Right lobe of liver (tissue), 6 donors: ENCODE data around the gene SERTAD3. TPM values are rescaled to one million over a fixed set of nuclear protein-coding genes. Genes with fewer than 3 reads are reported as not detected.

Source experiments
- ATAC-seq, 4 donors: fragments of 200-7000 bp; cut with Tn5 transposase; one replicate each; pipeline ENCODE4 v1.9.1; 2020; ENCODE audit warnings: mild to moderate bottlenecking in 4 of 4, moderate library complexity in 4 of 4
- DNase-seq, 3 donors: peaks; one replicate each; pipeline ENCODE4 v3.0.0-alpha.2; 2020
- H3K27ac ChIP-seq, 3 donors: fragments of 200-600 bp; one replicate each; pipeline ENCODE4 v1.8.0; 2022
- H3K27me3 ChIP-seq, 2 donors: fragments of 200-600 bp; one replicate each; pipeline ENCODE4 v1.8.0; 2022
- H3K36me3 ChIP-seq, 4 donors: fragments of 200-600 bp; sonication (generic) in 1 of 4; one replicate each; pipeline versions ENCODE4 v1.5.1 to v1.8.0; 2017 to 2022; ENCODE audit warnings: control low read depth in 1 of 4
- H3K4me1 ChIP-seq, 4 donors: fragments of 200-600 bp; sonication (generic) in 1 of 4; one replicate each; pipeline versions ENCODE4 v1.5.1 to v1.8.0; 2017 to 2022; ENCODE audit warnings: control low read depth in 1 of 4
- H3K4me3 ChIP-seq, 3 donors: fragments of 200-600 bp; one replicate each; pipeline ENCODE4 v1.8.0; 2022
- H3K9me3 ChIP-seq, 4 donors: fragments of 200-600 bp; sonication (generic) in 1 of 4; one replicate each; pipeline versions ENCODE4 v1.5.1 to v1.8.0; 2017 to 2022; ENCODE audit warnings: control low read depth in 1 of 4
- POLR2A ChIP-seq: fragments of 450-650 bp; IDR thresholded peaks from one replicate; pipeline ENCODE4 v1.6.1; 2017; ENCODE audit warnings: antibody characterized with exemption, mild to moderate bottlenecking
- WGBS: methylation state at CpG from one replicate; pipeline ENCODE4 v1.1.6; 2018; ENCODE audit warnings: low coverage, low lambda C conversion rate; ENCODE audit not compliant: insufficient coverage; ENCODE audit errors: missing lambda C conversion rate; 5-methylcytosine and 5-hydroxymethylcytosine counted together
- intact Hi-C, 2 donors: fragments of 100-400 bp; cut with DNase I; formaldehyde crosslinking; loops; one replicate each; pipeline versions ENCODE4 v1.11.2 to v1.14.1; 2022
- total RNA-seq, 6 experiments: library from RNA; depleted of rRNA in 2 of 6; stranded (reverse); fragments of >200 nt in 2 of 6; fragmentation: NEBNext Ultra II Directional in 3 of 6; extraction: Animal tissue kit (Norgen Biotek cat#: 25700) in 3 of 6; gene quantifications; one replicate each; pipeline versions ENCODE4 v1.1.0 to v1.2.4, GENCODE V29; 2016 to 2023
- TF ChIP-seq, protein P1 (sequence below), 4 donors: fragments of 200-600 bp in 3 of 4; fragments of 450-650 bp in 1 of 4; IDR thresholded peaks; one replicate each; pipeline versions ENCODE4 v1.5.1 to v1.8.0; 2016 to 2022; ENCODE audit warnings: antibody characterized with exemption in 4 of 4, mild to moderate bottlenecking in 2 of 4
- donor health status: DM: no; HTN: yes; CAD: no.
- donor health status: DM: no; HTN: no; CAD: no.
- donor health status: DM: no; HTN: no; CAD: no.
- donor health status: DM: no; HTN: yes; CAD: no.
- donor health status: DM: no; HTN: yes; CAD: no.

SERTAD3 gene
- total RNA-seq, 6 experiments from 2014 or later: 5.2 to 10.1 (median 7.4) TPM

DNA sequence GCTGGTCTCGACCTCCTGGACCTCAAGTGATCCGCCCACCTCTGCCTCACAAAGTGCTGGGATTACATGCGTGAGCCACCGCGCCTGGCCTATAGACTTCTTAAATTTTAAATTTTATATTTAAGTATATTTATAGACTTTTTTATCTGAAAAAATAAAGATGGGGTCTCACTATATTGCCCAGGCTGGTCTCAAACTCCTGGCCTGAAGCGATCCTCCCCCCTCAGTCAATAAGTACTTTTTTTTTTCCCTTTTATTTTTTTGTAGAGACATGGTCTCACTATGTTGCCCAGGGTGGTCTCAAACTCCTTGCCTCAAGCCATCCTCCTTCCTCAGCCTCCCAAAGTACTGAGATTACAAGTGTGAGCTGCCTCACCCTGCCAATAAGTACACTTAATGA lies 20.2 kb downstream of the SERTAD3 start:
- DNase-seq: no peak
- H3K27ac ChIP-seq: peak overlapping the region in 2 of 3 donors; percentile 97
- peaks cover 0 to 12% (median 4%) of the 10 kb centered on the region in 4 donors for H3K36me3 ChIP-seq
- WGBS: 85% methylated on average over 6 of the region's 6 CpGs
- H3K27me3 ChIP-seq: no peaks in the 10 kb centered on the region
- ATAC-seq: no peak
- TF ChIP-seq POLR2A: no peak
- TF ChIP-seq, protein P1, sequence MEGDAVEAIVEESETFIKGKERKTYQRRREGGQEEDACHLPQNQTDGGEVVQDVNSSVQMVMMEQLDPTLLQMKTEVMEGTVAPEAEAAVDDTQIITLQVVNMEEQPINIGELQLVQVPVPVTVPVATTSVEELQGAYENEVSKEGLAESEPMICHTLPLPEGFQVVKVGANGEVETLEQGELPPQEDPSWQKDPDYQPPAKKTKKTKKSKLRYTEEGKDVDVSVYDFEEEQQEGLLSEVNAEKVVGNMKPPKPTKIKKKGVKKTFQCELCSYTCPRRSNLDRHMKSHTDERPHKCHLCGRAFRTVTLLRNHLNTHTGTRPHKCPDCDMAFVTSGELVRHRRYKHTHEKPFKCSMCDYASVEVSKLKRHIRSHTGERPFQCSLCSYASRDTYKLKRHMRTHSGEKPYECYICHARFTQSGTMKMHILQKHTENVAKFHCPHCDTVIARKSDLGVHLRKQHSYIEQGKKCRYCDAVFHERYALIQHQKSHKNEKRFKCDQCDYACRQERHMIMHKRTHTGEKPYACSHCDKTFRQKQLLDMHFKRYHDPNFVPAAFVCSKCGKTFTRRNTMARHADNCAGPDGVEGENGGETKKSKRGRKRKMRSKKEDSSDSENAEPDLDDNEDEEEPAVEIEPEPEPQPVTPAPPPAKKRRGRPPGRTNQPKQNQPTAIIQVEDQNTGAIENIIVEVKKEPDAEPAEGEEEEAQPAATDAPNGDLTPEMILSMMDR (IDR thresholded peaks at IDR 0.05): no peak
- H3K9me3 ChIP-seq: no peaks in the 10 kb centered on the region
- intact Hi-C loops: no loop called here
- H3K4me3 ChIP-seq: peak overlapping the region in 1 of 3 donors; percentile 95
- H3K4me1 ChIP-seq: peaks cover 0 to 22% (median 0%) of the 10 kb centered on the region in 4 donors

DNA sequence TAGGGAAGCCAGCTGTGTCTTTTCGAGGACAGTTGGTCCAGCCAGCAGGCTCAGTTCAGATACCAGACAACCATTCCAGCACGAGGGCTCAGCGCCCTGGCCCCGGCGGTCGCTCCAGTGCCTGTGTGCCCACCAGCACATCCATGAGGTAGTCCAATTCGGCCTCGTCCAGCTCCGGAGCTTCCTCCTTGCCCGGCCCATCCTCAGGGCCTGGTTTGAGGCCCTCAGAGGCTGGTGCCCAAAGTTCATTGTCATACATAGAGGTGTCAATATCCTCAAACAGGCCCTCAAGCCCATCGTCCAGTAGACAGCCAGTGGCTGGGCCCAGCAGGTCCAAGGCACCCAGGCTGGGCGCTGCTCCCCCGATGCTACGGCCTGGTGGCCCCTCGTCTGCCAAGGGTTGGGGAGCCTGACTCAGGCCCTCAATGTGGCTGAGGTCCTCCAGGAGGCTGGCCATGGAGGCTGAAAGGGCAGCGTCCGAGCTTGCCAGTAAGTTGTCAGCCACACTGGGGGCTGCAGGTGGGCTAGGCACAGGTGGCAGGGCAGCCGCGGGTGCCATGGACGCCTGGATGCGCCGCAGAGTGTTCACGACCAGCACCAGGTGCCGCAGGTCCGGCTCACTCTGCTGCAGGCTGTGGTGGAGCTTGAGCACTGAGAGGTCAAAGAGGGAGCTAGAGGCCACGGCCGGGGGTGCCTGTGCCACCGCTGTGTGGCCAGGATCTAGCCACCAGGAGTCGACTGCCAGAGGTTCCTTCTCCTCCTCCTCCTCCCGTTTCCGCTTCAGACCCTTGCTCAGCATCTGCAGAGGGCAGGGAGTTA lies 21.2 kb downstream of the SERTAD3 start:
- WGBS: 82% methylated on average over 9 of the region's 31 CpGs
- DNase-seq: no peak
- Histone ChIP-seq H3K9me3 (no peaks in the 10 kb centered on the region), H3K4me1 (peaks cover 0 to 22% (median 0%) of the 10 kb centered on the region in 4 donors), H3K27ac (no peak overlapping the region), H3K36me3 (peaks cover 0 to 12% (median 4%) of the 10 kb centered on the region in 4 donors), H3K27me3 (no peaks in the 10 kb centered on the region), H3K4me3 (no peak overlapping the region)
- intact Hi-C loops: no loop called here
- TF ChIP-seq POLR2A: no peak
- TF ChIP-seq, protein P1 (IDR thresholded peaks at IDR 0.05): no peak
- ATAC-seq: no peak

DNA sequence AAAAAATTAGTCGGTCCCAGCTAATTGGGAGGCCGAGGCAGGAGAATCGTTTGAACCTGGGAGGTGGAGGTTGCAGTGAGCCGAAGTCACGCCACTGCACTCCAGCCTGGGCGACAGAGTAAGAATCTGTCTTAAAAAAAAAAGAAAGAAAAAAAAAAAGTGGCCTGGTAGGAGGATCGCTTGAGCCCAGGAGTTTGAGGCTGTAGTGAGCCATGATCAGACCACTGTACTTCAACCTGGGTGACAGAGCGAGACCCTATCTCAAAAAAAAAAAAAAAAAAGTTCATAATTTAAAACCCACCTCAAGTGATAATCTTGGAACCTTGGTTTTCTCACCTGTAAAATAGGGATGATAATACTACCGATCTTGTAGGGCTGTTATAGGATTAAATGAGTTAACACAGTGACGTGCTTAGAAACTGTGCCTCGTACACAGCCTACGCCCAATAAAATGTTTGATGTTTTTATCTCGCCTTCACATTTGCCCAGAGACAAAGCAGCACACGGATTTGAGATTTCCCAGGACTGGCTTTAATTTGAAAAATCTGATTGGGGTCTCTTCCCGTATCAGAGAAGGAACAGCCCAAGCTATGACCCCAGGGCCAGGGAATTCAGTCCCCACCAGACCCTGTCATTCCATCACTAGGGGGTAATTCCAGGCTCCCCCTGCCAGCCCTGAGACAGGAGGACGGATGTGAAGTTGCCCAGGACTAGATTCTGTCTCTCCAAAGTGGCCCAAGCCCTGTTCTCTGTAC lies 22.0 kb downstream of the SERTAD3 start:
- H3K27me3 ChIP-seq: no peaks in the 10 kb centered on the region
- 87% methylated on average over 8 of the region's 16 CpGs for WGBS
- peak overlapping the region in 2 of 3 donors; percentile 46 to 61 for H3K4me3 ChIP-seq
- intact Hi-C loops: no loop called here
- DNase-seq: no peak
- H3K36me3 ChIP-seq: peaks cover 0 to 12% (median 4%) of the 10 kb centered on the region in 4 donors
- no peaks in the 10 kb centered on the region for H3K9me3 ChIP-seq
- no peak for ATAC-seq
- TF ChIP-seq POLR2A: no peak
- TF ChIP-seq, protein P1 (IDR thresholded peaks at IDR 0.05): no peak
- H3K4me1 ChIP-seq: peaks cover 0 to 22% (median 0%) of the 10 kb centered on the region in 4 donors
- H3K27ac ChIP-seq: peak overlapping the region; percentile 92 to 94 (median 93)

DNA sequence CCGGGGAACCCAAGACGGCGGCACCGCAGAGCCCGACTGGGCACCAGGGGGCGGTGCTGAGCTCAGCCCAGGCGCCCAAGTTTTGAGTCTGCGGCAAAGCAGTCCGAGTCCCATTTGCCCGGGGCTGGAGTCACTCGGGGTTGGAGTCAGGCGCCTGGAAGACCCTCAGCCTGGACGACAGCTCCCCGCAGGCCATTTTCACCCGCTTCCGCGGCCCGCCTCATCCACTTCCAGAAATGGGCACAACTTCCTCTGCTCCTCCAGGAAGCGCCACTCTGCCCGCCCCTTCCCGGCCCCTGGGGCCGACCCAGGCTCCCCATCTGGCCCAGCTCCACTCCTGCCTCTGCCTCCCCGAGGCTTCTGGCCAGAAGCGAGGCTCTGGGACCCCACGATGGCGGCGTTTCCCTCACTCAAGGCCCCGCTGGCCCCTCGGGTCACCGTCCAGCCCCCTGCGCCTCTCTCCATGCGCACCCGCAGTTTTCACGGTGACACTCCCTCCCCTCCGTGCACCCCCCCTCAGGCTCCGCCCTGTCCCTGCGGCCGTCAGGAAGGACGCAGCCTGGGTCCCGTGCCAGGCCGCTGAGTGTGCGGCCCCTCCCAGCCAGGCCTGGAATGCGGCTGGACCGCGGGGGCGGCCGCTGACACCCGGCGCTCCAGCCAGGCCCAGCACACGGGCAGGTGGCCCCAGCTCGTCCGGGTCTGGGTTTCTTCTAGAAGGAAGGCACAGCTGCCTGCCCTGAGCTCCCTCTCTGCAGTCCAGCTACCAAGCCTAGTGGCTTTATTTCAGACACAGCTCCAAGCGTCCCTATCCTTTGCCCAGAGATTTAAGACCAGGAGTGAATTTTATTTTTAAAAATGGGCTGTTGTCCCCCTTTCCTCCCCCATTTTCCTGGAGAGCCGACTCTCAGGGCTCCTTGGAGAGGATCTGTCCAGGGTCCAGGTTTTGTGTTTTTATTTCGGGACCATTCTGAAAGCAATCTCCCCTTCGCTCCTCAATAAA lies 23.1 kb downstream of the SERTAD3 start:
- peak overlapping the region; percentile 92 to 94 (median 93) for H3K27ac ChIP-seq
- H3K9me3 ChIP-seq: no peaks in the 10 kb centered on the region
- ATAC-seq (peak; percentile 76 to 85 (median 80)), DNase-seq (peak; percentile 96)
- H3K4me3 ChIP-seq: peak overlapping the region; percentile 46 to 66 (median 61)
- intact Hi-C loops: no loop called here
- 2% methylated on average over 20 of the region's 56 CpGs for WGBS
- peaks cover 0 to 12% (median 4%) of the 10 kb centered on the region in 4 donors for H3K36me3 ChIP-seq
- peak; percentile 99 for TF ChIP-seq POLR2A
- TF ChIP-seq, protein P1 (IDR thresholded peaks at IDR 0.05): peak; percentile 92 to 96 (median 94)
- H3K27me3 ChIP-seq: no peaks in the 10 kb centered on the region
- H3K4me1 ChIP-seq: peaks cover 0 to 17% (median 0%) of the 10 kb centered on the region in 4 donors
